Type B pancreatic cell (in vitro differentiated cells): ENCODE measurements around the gene TRMT10B. TPM values are rescaled to one million over a fixed set of nuclear protein-coding genes. Genes with fewer than 3 reads are reported as not detected.

Source experiments
- DNase-seq: peaks from one replicate; pipeline ENCODE4 v3.0.0; 2021; ENCODE audit warnings: mixed read lengths; ENCODE audit not compliant: unreplicated experiment; ENCODE audit errors: extremely low spot score
- H3K27ac Mint-ChIP-seq: 2 replicates; pipeline ENCODE4 v1.8.0; 2021; ENCODE audit warnings: mild to moderate bottlenecking, mixed read lengths
- H3K27me3 Mint-ChIP-seq: 2 replicates; pipeline ENCODE4 v1.8.0; 2021; ENCODE audit warnings: mixed read lengths
- H3K36me3 Mint-ChIP-seq: 2 replicates; pipeline ENCODE4 v1.8.0; 2021; ENCODE audit warnings: mixed read lengths
- H3K4me1 Mint-ChIP-seq: one replicate; pipeline ENCODE4 v1.8.0; 2021; ENCODE audit warnings: mixed read lengths; ENCODE audit not compliant: unreplicated experiment
- H3K4me3 Mint-ChIP-seq: 2 replicates; pipeline ENCODE4 v1.8.0; 2021; ENCODE audit warnings: mild to moderate bottlenecking, mixed read lengths
- H3K9me3 Mint-ChIP-seq: 2 replicates; pipeline ENCODE4 v1.8.0; 2021; ENCODE audit warnings: mixed read lengths
- CTCF ChIP-seq: fragments of 200-600 bp; sonication (generic); conservative IDR thresholded peaks from 2 replicates; pipeline ENCODE4 v1.5.0; 2021; ENCODE audit warnings: antibody characterized with exemption, mild to moderate bottlenecking
- total RNA-seq: library from RNA; stranded (reverse); gene quantifications from 2 replicates; pipeline ENCODE4 v1.2.1, GENCODE V29; 2021; ENCODE audit warnings: low replicate concordance

The TRMT10B gene
- total RNA-seq, 1 donor from 2014 or later = 9.1 TPM

GRCh38 chr9:37715260-37715659 lies 38.3 kb upstream of the TRMT10B start:
- Mint-ChIP-seq H3K4me1 (no peaks in the 10 kb centered on the region), H3K27ac (no peak overlapping the region), H3K4me3 (no peak overlapping the region), H3K36me3 (no peaks in the 10 kb centered on the region), H3K27me3 (peaks cover 4% of the 10 kb centered on the region), H3K9me3 (no peaks in the 10 kb centered on the region)
- no peak for DNase-seq
- TF ChIP-seq CTCF = no peak

- DNase-seq = no peak
- no peak for TF ChIP-seq CTCF
- no peaks in the 10 kb centered on the region for H3K36me3 Mint-ChIP-seq
- no peaks in the 10 kb centered on the region for H3K9me3 Mint-ChIP-seq
- H3K4me1 Mint-ChIP-seq = no peaks in the 10 kb centered on the region
- no peak overlapping the region for H3K27ac Mint-ChIP-seq
- H3K4me3 Mint-ChIP-seq = no peak overlapping the region
- peaks cover 4% of the 10 kb centered on the region for H3K27me3 Mint-ChIP-seq
These were observed 37.6 kb upstream of the TRMT10B start for GRCh38 chr9:37715991-37716505.

DNA sequence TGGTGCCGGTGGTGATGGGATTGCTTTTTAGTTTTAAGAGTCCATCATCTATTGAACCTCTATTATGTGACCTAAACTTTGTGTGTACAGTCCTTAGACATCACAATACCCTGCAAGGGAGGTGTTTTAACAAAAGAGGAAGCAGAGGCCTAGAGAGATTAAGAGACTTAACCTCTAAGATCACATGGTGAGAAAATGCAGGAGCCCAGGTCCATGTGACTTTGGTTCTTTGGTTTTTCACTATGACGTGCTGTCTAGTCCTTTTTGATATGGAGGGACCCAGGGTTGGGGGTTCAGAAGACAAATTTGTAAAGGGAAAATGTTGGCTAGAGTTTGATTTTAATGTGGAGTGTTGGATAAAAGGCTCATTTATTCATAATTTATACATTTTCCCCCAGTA lies 34.1 kb upstream of the TRMT10B start:
- H3K27me3 Mint-ChIP-seq = peaks cover 4% of the 10 kb centered on the region
- no peaks in the 10 kb centered on the region for H3K36me3 Mint-ChIP-seq
- no peak overlapping the region for H3K27ac Mint-ChIP-seq
- no peaks in the 10 kb centered on the region for H3K9me3 Mint-ChIP-seq
- no peak for DNase-seq
- no peaks in the 10 kb centered on the region for H3K4me1 Mint-ChIP-seq
- H3K4me3 Mint-ChIP-seq = no peak overlapping the region
- TF ChIP-seq CTCF = no peak

- no peak overlapping the region for H3K27ac Mint-ChIP-seq
- no peaks in the 10 kb centered on the region for H3K9me3 Mint-ChIP-seq
- TF ChIP-seq CTCF = no peak
- no peaks in the 10 kb centered on the region for H3K4me1 Mint-ChIP-seq
- DNase-seq = no peak
- peaks cover 35% of the 10 kb centered on the region for H3K27me3 Mint-ChIP-seq
- H3K36me3 Mint-ChIP-seq = no peaks in the 10 kb centered on the region
- no peak overlapping the region for H3K4me3 Mint-ChIP-seq
These were observed 26.6 kb upstream of the TRMT10B start for GRCh38 chr9:37727013-37727412.

DNA sequence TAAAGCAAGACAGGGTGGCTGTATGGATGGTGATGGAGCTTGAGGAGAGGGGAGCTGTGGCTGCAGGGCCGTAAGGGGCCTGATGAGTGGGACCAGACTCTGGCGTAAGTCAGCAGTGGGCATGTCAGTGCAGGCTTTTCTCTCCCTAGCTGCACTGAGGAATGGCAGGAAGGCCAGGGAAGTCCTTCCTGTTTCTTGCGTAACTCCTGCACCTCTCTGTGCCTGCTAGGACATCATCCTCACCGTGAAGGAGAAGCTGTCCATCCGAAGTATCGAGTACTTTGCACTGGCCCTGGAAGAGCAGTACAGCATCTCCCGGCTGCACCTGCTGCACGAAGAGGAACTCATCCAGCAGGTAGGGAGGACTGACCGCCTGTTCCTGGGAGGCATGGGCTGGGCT lies 24.1 kb upstream of the TRMT10B start:
- Mint-ChIP-seq H3K9me3 (no peaks in the 10 kb centered on the region), H3K4me3 (no peak overlapping the region), H3K36me3 (no peaks in the 10 kb centered on the region), H3K27me3 (peaks cover 60% of the 10 kb centered on the region), H3K27ac (no peak overlapping the region), H3K4me1 (no peaks in the 10 kb centered on the region)
- TF ChIP-seq CTCF = no peak
- DNase-seq = no peak

- H3K36me3 Mint-ChIP-seq = no peaks in the 10 kb centered on the region
- no peak for DNase-seq
- H3K27me3 Mint-ChIP-seq = peaks cover 59% of the 10 kb centered on the region
- H3K4me3 Mint-ChIP-seq = no peak overlapping the region
- H3K4me1 Mint-ChIP-seq = no peaks in the 10 kb centered on the region
- no peak overlapping the region for H3K27ac Mint-ChIP-seq
- H3K9me3 Mint-ChIP-seq = no peaks in the 10 kb centered on the region
- no peak for TF ChIP-seq CTCF
These were observed 23.3 kb upstream of the TRMT10B start for GRCh38 chr9:37730256-37730655.
